NAMALWA (cell line): ENCODE measurements around the gene TAF1.
"Not testable (repeated sequence)": the region's sequence is repeated elsewhere in the genome, so short reads cannot be mapped to it uniquely, and the experiment has no call there.

Experiments
- DNase-seq: peaks from one replicate; pipeline ENCODE4 v3.0.0-alpha.2; 2015; ENCODE audit warnings: low spot score

TAF1 gene

GRCh38 chrX:71439420-71439819, 73.3 kb downstream of the TAF1 start:
- DNase-seq, result no peak

GRCh38 chrX:71439896-71440295, 73.7 kb downstream of the TAF1 start:
- DNase-seq, result no peak

GRCh38 chrX:71440401-71440800, 74.2 kb downstream of the TAF1 start:
- DNase-seq, result no peak

GRCh38 chrX:71441809-71442208, 75.7 kb downstream of the TAF1 start:
- DNase-seq, result not testable (repeated sequence)

GRCh38 chrX:71450433-71451106, 84.4 kb downstream of the TAF1 start:
- no peak for DNase-seq

- not testable (repeated sequence) for DNase-seq
Observed at GRCh38 chrX:71451518-71451917, 85.4 kb downstream of the TAF1 start.

GRCh38 chrX:71453056-71453455, 86.9 kb downstream of the TAF1 start:
- DNase-seq, result no peak

- DNase-seq, result no peak
Observed at GRCh38 chrX:71454222-71454621, 88.1 kb downstream of the TAF1 start.

GRCh38 chrX:71458866-71459265, 92.7 kb downstream of the TAF1 start:
- DNase-seq, result no peak

GRCh38 chrX:71464968-71465367, 98.8 kb downstream of the TAF1 start:
- no peak for DNase-seq

GRCh38 chrX:71466979-71467523, 100.9 kb downstream of the TAF1 start:
- no peak for DNase-seq

- no peak for DNase-seq
Observed at GRCh38 chrX:71475785-71476540, 109.8 kb downstream of the TAF1 start.

GRCh38 chrX:71482228-71482958, 116.2 kb downstream of the TAF1 start:
- no peak for DNase-seq

GRCh38 chrX:71487814-71488213, 121.7 kb downstream of the TAF1 start:
- DNase-seq, result no peak

GRCh38 chrX:71489540-71489939, 123.4 kb downstream of the TAF1 start:
- DNase-seq, result no peak

- no peak for DNase-seq
Observed at GRCh38 chrX:71492231-71493065, 126.3 kb downstream of the TAF1 start.

- no peak for DNase-seq
Observed at GRCh38 chrX:71493111-71493613, 127.0 kb downstream of the TAF1 start.

- DNase-seq, result not testable (repeated sequence)
Observed at GRCh38 chrX:71495979-71496378, 129.8 kb downstream of the TAF1 start.

GRCh38 chrX:71496476-71496875, 130.3 kb downstream of the TAF1 start:
- DNase-seq, result no peak

GRCh38 chrX:71502080-71502479, 135.9 kb downstream of the TAF1 start:
- not testable (repeated sequence) for DNase-seq

- DNase-seq, result no peak
Observed at GRCh38 chrX:71504346-71504745, 138.2 kb downstream of the TAF1 start.

- no peak for DNase-seq
Observed at GRCh38 chrX:71509289-71509688, 143.1 kb downstream of the TAF1 start.
